Lower leg skin (tissue), 4 donors: ENCODE results near the gene ENTPD1. TPM values are rescaled to one million over a fixed set of nuclear protein-coding genes. Genes with fewer than 3 reads are reported as not detected.

ENCODE experiments used
- DNase-seq, 2 donors: peaks; one replicate each; pipeline ENCODE4 v3.0.0-alpha.2; 2019; ENCODE audit warnings: low spot score in 2 of 2
- H3K4me3 ChIP-seq: fragments of 200-600 bp; sonication (generic); 2 replicates; pipeline ENCODE4 v1.5.1; 2017; ENCODE audit warnings: mild to moderate bottlenecking, low read depth; ENCODE audit not compliant: poor library complexity, severe bottlenecking
- POLR2A ChIP-seq, 2 donors: fragments of 450-650 bp; IDR thresholded peaks; one replicate each; pipeline ENCODE4 v1.6.1; 2016 to 2017; ENCODE audit warnings: antibody characterized with exemption in 2 of 2, mild to moderate bottlenecking in 1 of 2, moderate library complexity in 1 of 2
- WGBS, 2 donors: methylation state at CpG; one replicate each; pipeline ENCODE4 v1.1.5; 2018; 5-methylcytosine and 5-hydroxymethylcytosine counted together
- intact Hi-C: fragments of 100-400 bp; cut with DNase I; formaldehyde crosslinking; loops from one replicate; pipeline ENCODE4 v1.15.0; 2023; ENCODE audit warnings: low total_unique reads
- total RNA-seq, 4 donors: library from RNA; depleted of rRNA; stranded (reverse); fragments of >200 nt; gene quantifications; one replicate each; pipeline ENCODE4 v1.1.0, GENCODE V29; 2016
- TF ChIP-seq, protein P1 (sequence below), 3 donors: fragments of 450-650 bp; IDR thresholded peaks; one replicate each; pipeline ENCODE4 v1.5.1; 2016; ENCODE audit warnings: antibody characterized with exemption in 3 of 3, mild to moderate bottlenecking in 3 of 3, moderate library complexity in 2 of 3

ENTPD1 gene
- total RNA-seq, 4 donors from 2014 or later: 5.3 to 15.7 (median 7.7) TPM

DNA sequence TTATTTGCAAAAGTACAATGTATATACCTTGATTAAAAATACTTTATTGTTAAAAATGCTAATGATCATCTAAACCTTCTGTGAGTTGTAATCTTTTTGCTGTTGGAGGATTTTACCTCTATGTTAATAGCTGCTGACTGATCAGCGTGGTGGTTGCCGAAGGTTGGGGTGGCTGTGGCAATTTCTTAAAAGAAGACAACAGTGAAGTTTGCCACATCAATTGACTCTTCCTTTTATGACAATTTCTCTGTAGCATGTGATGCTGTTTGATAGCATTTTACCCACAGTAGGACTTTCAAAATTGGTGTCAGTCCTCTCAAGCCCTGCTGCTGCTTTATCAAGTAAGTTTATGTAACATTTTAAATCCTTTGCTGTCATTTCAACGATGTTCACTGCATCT, 16.9 kb upstream of the ENTPD1 start:
- intact Hi-C loops: no loop called here
- H3K4me3 ChIP-seq: no peak overlapping the region
- DNase-seq: no peak
- TF ChIP-seq, protein P1, sequence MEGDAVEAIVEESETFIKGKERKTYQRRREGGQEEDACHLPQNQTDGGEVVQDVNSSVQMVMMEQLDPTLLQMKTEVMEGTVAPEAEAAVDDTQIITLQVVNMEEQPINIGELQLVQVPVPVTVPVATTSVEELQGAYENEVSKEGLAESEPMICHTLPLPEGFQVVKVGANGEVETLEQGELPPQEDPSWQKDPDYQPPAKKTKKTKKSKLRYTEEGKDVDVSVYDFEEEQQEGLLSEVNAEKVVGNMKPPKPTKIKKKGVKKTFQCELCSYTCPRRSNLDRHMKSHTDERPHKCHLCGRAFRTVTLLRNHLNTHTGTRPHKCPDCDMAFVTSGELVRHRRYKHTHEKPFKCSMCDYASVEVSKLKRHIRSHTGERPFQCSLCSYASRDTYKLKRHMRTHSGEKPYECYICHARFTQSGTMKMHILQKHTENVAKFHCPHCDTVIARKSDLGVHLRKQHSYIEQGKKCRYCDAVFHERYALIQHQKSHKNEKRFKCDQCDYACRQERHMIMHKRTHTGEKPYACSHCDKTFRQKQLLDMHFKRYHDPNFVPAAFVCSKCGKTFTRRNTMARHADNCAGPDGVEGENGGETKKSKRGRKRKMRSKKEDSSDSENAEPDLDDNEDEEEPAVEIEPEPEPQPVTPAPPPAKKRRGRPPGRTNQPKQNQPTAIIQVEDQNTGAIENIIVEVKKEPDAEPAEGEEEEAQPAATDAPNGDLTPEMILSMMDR (IDR thresholded peaks at IDR 0.05): no peak
- no peak for TF ChIP-seq POLR2A (IDR thresholded peaks at IDR 0.05)
- 89 to 93% methylated on average over 3 of the region's 3 CpGs for WGBS, 2 donors

DNA sequence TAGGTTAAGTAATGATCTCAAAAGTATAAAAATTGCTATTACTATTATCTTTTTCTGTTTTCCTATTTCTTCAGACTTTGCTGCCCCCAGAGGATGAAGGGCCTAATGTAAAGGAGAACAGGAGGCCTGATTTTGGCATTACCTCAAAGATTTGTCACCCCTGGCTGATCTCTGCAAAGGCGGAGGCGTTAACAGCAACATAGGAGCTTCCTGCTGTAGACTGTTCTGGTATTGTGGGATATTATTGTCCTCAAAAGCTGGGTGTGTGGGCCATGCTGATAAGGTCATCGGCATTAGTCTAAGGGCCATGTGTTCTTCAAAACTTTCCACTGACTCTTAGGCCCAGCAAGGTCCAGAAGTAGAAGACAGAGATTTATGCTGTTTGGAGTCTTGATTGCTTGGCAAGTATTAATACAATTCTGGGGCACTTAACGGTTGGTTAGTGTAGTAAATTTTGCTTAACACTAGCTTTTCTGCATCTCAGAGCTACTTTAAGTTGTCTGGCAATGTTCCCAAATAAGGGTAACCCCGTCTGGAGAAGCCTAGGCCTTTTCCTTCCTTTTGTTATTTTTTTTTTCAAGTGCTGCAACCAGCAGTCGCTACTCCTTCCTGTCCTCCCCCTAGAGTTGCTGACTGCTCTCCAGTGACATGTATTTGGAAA, 14.0 kb upstream of the ENTPD1 start:
- H3K4me3 ChIP-seq: no peak overlapping the region
- intact Hi-C loops: no loop called here
- WGBS, 2 donors: 37 to 38% methylated on average over 6 of the region's 6 CpGs
- TF ChIP-seq, protein P1 (IDR thresholded peaks at IDR 0.05): no peak
- no peak for TF ChIP-seq POLR2A (IDR thresholded peaks at IDR 0.05)
- DNase-seq: no peak

DNA sequence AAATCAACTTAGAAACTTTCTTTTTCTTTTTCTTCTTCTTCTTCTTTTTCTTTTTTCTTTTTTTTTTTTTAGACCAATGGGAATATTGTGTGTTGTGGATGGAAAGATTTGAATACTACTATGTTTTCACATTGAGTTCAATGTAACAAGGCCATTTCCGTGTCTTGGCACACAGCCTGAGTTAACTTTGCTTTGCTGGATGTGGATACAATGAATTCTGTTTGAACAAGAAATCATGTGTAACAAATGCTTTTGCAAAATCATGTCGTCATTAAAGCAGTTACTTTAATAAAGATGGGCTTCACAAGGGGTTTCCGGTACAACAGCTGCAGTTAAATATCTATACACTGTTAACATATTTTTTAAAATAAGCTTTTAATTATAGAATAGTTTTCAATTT, 13.5 kb upstream of the ENTPD1 start:
- DNase-seq: no peak
- TF ChIP-seq, protein P1 (IDR thresholded peaks at IDR 0.05): no peak
- TF ChIP-seq POLR2A (IDR thresholded peaks at IDR 0.05): no peak
- H3K4me3 ChIP-seq: no peak overlapping the region
- intact Hi-C loops: no loop called here
- 41 to 52% methylated on average over 3 of the region's 3 CpGs for WGBS, 2 donors

DNA sequence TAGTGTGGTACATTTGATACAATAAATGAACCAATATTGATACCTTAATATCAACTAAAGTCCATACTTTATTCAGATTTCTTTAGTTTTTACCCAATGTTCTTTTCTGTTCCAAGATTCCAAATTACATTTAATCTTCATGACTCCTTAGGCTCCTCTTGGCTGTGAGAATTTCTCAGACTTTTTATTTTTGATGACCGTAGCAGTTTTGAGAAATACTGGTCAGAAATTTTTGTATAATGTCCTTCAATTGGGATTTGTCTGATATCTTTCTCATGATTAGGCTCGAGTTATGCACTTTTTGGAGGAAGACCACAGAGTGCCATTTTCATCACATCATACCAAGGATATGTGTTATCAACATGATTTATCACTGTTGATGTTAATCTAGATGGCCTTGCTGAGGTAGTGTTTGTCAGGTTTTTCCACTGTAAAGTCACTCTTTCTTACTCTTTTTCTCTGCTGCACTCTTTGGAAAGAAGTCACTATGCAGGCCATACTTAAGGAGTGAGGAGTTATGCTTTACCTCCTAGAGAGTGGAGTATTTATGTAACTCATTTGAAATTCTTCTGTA, 12.9 kb upstream of the ENTPD1 start:
- H3K4me3 ChIP-seq: no peak overlapping the region
- DNase-seq: no peak
- 80 to 82% methylated on average over 2 of the region's 2 CpGs for WGBS, 2 donors
- intact Hi-C loops: no loop called here
- TF ChIP-seq, protein P1 (IDR thresholded peaks at IDR 0.05): no peak
- no peak for TF ChIP-seq POLR2A (IDR thresholded peaks at IDR 0.05)

DNA sequence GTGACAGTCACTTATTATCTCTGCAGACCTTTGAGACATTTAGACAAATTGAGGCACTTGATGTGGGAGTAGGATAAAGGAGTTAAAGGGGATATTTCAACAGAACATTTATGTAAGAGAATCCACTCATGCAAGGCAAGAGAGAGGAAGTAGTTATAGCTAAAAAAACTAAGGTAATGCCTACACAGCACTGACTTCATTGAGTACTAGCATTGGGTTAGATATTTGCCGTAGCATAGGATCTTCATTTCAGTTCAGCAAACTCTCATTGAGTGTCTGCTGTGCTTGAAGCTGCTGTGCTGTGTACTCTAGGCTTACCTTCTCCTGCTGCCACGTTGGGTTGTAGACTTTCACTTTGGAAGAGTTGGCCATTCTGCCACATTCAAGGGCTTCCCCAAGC, 10.5 kb upstream of the ENTPD1 start:
- no peak for TF ChIP-seq POLR2A (IDR thresholded peaks at IDR 0.05)
- TF ChIP-seq, protein P1 (IDR thresholded peaks at IDR 0.05): no peak
- no peak for DNase-seq
- 67 to 82% methylated on average over 2 of the region's 2 CpGs for WGBS, 2 donors
- intact Hi-C loops: no loop called here
- H3K4me3 ChIP-seq: no peak overlapping the region

DNA sequence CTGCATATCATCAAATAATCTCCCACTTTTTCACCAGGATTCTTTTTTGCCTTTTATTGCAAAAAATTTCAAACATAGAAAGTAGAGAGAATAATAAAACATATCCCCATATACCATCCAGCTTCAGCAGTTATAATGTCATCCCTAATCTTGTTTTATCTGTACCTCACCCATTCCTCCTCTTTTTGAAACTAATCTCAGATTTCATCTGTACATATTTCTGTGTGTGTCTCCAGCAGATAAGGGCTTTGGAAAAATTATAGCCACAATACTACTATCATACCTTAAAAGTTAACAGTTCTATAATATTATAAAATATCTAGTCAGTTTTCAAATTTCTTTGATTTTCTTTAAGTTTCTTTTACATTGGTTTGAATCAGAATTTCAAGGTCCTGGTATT, 7.6 kb upstream of the ENTPD1 start:
- TF ChIP-seq, protein P1 (IDR thresholded peaks at IDR 0.05): no peak
- no peak for TF ChIP-seq POLR2A (IDR thresholded peaks at IDR 0.05)
- no peak for DNase-seq
- intact Hi-C loops: no loop called here
- no peak overlapping the region for H3K4me3 ChIP-seq
